Endothelial cell of umbilical vein (primary cell): ENCODE results near the gene EEFSEC. TPM values are rescaled to one million over a fixed set of nuclear protein-coding genes. Genes with fewer than 3 reads are reported as not detected.

ENCODE experiments used
- BruUV-seq: library from RNA; stranded (reverse); fragments of 400-500 nt; replicated peaks from 2 replicates; lab custom pipeline; 2021; lab: Mats Ljungman, UMichigan
- CTCF ChIA-PET: fragments of 300-600, 350-600 bp; sonication (Branson Sonifier 250); formaldehyde crosslinking; loops from one replicate; lab custom pipeline; 2021; ENCODE audit warnings: antibody characterized with exemption, inconsistent platforms; lab: Charles Lee
- POLR2A ChIA-PET: fragments of 300-600, 350-600 bp; sonication (Branson Sonifier 250); formaldehyde crosslinking; loops from one replicate; lab custom pipeline; 2021; ENCODE audit warnings: antibody characterized with exemption, inconsistent platforms; lab: Charles Lee
- DNase-seq: peaks from one replicate; pipeline ENCODE4 v3.0.0-alpha.2; 2011; ENCODE audit warnings: low read depth, low spot score
- FAIRE-seq: peaks from 2 replicates; lab custom pipeline; 2011; peaks lifted over from hg19 to GRCh38; lab: Jason Lieb, UNC
- H2AFZ ChIP-seq: 2 replicates; pipeline ENCODE4 v1.6.0; 2012; ENCODE audit warnings: low read depth, low read length, control low read depth, inconsistent platforms
- H3K27ac ChIP-seq: 2 replicates; pipeline ENCODE4 v1.5.1; 2011; ENCODE audit warnings: low read depth, mild to moderate bottlenecking, control low read depth, low read length, moderate library complexity; ENCODE audit not compliant: insufficient read depth
- H3K27me3 ChIP-seq, 2 experiments: 2 replicates each; pipeline versions ENCODE4 v1.6.0 to v1.6.1; 2011; ENCODE audit warnings: low read length in 2 of 2, mixed read lengths in 1 of 2; ENCODE audit not compliant: control insufficient read depth in 2 of 2, insufficient read depth in 2 of 2
- H3K36me3 ChIP-seq, 2 experiments: 2 replicates in 1 of 2; 3 replicates in 1 of 2; pipeline ENCODE4 v1.5.1; 2011; ENCODE audit warnings: low read length in 2 of 2, mild to moderate bottlenecking in 1 of 2, moderate library complexity in 1 of 2; ENCODE audit not compliant: control insufficient read depth in 2 of 2, insufficient read depth in 2 of 2; ENCODE audit errors: extremely low read depth in 1 of 2
- H3K4me1 ChIP-seq: 3 replicates; pipeline ENCODE4 v1.5.1; 2011; ENCODE audit warnings: mild to moderate bottlenecking, low read length; ENCODE audit not compliant: control insufficient read depth, insufficient read depth; ENCODE audit errors: extremely low read depth
- H3K4me2 ChIP-seq: 2 replicates; pipeline ENCODE4 v1.6.1; 2011; ENCODE audit warnings: low read length, control low read depth, mixed read lengths; ENCODE audit not compliant: insufficient read depth
- H3K4me3 ChIP-seq, 3 experiments: fragments of 200-600 bp in 1 of 3; sonication (generic), shearing (Covaris generic) in 1 of 3; replicated peaks in 1 of 3; 2 replicates each; pipeline ENCODE4 v1.5.1; 2011 to 2016; ENCODE audit warnings: control low read depth in 3 of 3, low read length in 3 of 3, mild to moderate bottlenecking in 2 of 3, inconsistent platforms in 1 of 3, low read depth in 1 of 3, moderate library complexity in 1 of 3; ENCODE audit not compliant: insufficient read depth in 1 of 3
- H3K79me2 ChIP-seq: 2 replicates; pipeline ENCODE4 v1.6.0; 2012; ENCODE audit warnings: low read length, inconsistent platforms; ENCODE audit not compliant: control insufficient read depth, insufficient read depth
- H3K9ac ChIP-seq: replicated peaks from 2 replicates; pipeline ENCODE3; 2011; ENCODE audit warnings: low read length, control low read depth; ENCODE audit not compliant: insufficient read depth; ENCODE audit errors: extremely low read depth
- H3K9me1 ChIP-seq: replicated peaks from 3 replicates; pipeline ENCODE4 v1.6.0; 2011; ENCODE audit warnings: mild to moderate bottlenecking, low read length; ENCODE audit not compliant: control insufficient read depth, insufficient read depth; ENCODE audit errors: extremely low read depth
- H3K9me3 ChIP-seq: replicated peaks from 2 replicates; pipeline ENCODE4 v1.5.1; 2012; ENCODE audit warnings: low read length, inconsistent platforms; ENCODE audit not compliant: control insufficient read depth, insufficient read depth
- H4K20me1 ChIP-seq: replicated peaks from 2 replicates; pipeline ENCODE3; 2011; ENCODE audit warnings: mild to moderate bottlenecking, low read length; ENCODE audit not compliant: control insufficient read depth, insufficient read depth; ENCODE audit errors: extremely low read depth
- EZH2 ChIP-seq: IDR thresholded peaks from 2 replicates; pipeline ENCODE4 v1.6.1; 2012; ENCODE audit warnings: borderline replicate concordance, low read depth, mild to moderate bottlenecking, moderate library complexity, low read length, inconsistent platforms; ENCODE audit not compliant: severe bottlenecking
- GATA2 ChIP-seq: IDR thresholded peaks from 2 replicates; pipeline ENCODE4 v1.7.0; 2011; ENCODE audit warnings: low read depth, mild to moderate bottlenecking, moderate library complexity, mixed read lengths, low read length; ENCODE audit not compliant: insufficient read length, insufficient read depth
- JUN ChIP-seq: IDR thresholded peaks from 2 replicates; pipeline ENCODE4 v1.6.1; 2011; ENCODE audit warnings: borderline replicate concordance, low read depth; ENCODE audit not compliant: insufficient read length, insufficient read depth
- MYC ChIP-seq: IDR thresholded peaks from one replicate; pipeline ENCODE4 v1.6.1; 2011; ENCODE audit warnings: mild to moderate bottlenecking, low read depth, low read length
- POLR2A ChIP-seq: IDR thresholded peaks from 2 replicates; pipeline ENCODE4 v1.6.1; 2012; ENCODE audit warnings: low read depth, mild to moderate bottlenecking, control low read depth, low read length
- POLR2AphosphoS5 ChIP-seq: IDR thresholded peaks from 2 replicates; pipeline ENCODE4 v1.6.1; 2012; ENCODE audit warnings: low read depth, mild to moderate bottlenecking, control low read depth, low read length, moderate library complexity; ENCODE audit not compliant: insufficient read depth
- dilution Hi-C: fragments of 300-500 bp; cut with MboI; formaldehyde crosslinking; loops from one replicate; pipeline ENCODE4 v1.15.0; 2019; ENCODE audit warnings: low sequenced_read_pairs; ENCODE audit not compliant: extremely low pct_ligation_motif_present
- intact Hi-C: fragments of 100-400 bp; cut with micrococcal nuclease; formaldehyde crosslinking; loops from one replicate; pipeline ENCODE4 v1.10.0; 2022
- polyA plus RNA-seq, 4 experiments: library from polyadenylated mRNA; depleted of rRNA in 3 of 4; stranded (reverse) in 3 of 4; unstranded in 1 of 4; fragments of >200 nt; gene quantifications; 2 replicates each; pipeline versions ENCODE4 v1.2.1 to v1.2.3, GENCODE V29; 2011 to 2012; ENCODE audit warnings: missing spikeins in 1 of 4
- total RNA-seq: library from RNA; stranded (reverse); gene quantifications from 2 replicates; pipeline ENCODE4 v1.2.3, GENCODE V29; 2021
- TF ChIP-seq, protein P1 (sequence below), 2 donors: IDR thresholded peaks; 1 replicate in 1 of 2; 2 replicates in 1 of 2; pipeline ENCODE4 v1.5.1; 2011; ENCODE audit warnings: low read length in 2 of 2, mild to moderate bottlenecking in 2 of 2, moderate library complexity in 2 of 2, control low read depth in 1 of 2, inconsistent platforms in 1 of 2, low read depth in 1 of 2; ENCODE audit not compliant: insufficient read depth in 1 of 2; ENCODE audit errors: extremely low read depth in 1 of 2
- TF ChIP-seq, protein P2 (sequence below): IDR thresholded peaks from 2 replicates; pipeline ENCODE4 v1.6.1; 2011; ENCODE audit not compliant: insufficient read depth, insufficient read length

EEFSEC gene
- total and polyA plus RNA-seq, 2 donors (not counting 3 experiments of a cell fraction or from before 2014, with no cell fraction given): 13.1 to 14.5 TPM

DNA sequence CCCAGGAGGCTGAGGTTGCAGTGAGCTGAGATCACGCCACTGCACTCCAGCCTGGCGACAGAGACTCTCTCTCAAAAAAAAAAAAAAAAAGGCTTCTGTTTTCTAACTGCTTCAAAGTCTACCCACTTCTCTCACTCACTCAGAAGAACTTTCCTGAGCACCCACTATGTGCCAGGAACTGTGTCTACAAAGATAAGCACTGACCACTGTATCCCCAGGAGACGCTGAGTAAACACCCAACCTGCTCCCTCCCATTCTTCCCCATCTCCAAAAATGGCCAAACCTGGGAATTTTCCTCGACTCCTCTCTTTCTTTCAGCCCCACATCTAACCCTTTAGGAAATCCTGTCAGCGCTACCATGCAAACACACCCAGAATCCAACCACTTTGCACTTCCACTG is 42.1 kb upstream of the EEFSEC start:
- ChIA-PET CTCF (interaction anchor here (1.2 to 4.1 kb wide), 5 partner anchors 10 to 22 kb away, joined by 3 to 26 read pairs (median 14); partner anchors contain the start of gene RUVBL1), POLR2A (no interaction called here)
- Histone ChIP-seq H3K4me1 (peaks cover 14% of the 10 kb centered on the region), H3K36me3 (peaks cover 4 to 7% of the 10 kb centered on the region in 2 experiments), H2AFZ (no peak overlapping the region), H3K27me3 (no peaks in the 10 kb centered on the region), H3K9me3 (no peaks in the 10 kb centered on the region), H3K4me3 (no peak overlapping the region), H3K4me2 (no peak overlapping the region), H4K20me1 (no peaks in the 10 kb centered on the region), H3K27ac (no peak overlapping the region), H3K9ac (no peak overlapping the region), H3K79me2 (peaks cover 25% of the 10 kb centered on the region), H3K9me1 (no peaks in the 10 kb centered on the region)
- no peak for TF ChIP-seq JUN
- no peak for TF ChIP-seq GATA2
- TF ChIP-seq, protein P1, sequence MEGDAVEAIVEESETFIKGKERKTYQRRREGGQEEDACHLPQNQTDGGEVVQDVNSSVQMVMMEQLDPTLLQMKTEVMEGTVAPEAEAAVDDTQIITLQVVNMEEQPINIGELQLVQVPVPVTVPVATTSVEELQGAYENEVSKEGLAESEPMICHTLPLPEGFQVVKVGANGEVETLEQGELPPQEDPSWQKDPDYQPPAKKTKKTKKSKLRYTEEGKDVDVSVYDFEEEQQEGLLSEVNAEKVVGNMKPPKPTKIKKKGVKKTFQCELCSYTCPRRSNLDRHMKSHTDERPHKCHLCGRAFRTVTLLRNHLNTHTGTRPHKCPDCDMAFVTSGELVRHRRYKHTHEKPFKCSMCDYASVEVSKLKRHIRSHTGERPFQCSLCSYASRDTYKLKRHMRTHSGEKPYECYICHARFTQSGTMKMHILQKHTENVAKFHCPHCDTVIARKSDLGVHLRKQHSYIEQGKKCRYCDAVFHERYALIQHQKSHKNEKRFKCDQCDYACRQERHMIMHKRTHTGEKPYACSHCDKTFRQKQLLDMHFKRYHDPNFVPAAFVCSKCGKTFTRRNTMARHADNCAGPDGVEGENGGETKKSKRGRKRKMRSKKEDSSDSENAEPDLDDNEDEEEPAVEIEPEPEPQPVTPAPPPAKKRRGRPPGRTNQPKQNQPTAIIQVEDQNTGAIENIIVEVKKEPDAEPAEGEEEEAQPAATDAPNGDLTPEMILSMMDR (IDR thresholded peaks at IDR 0.05; ENCODE audit: extremely low read depth in 1 of 2, insufficient read depth in 1 of 2, low read depth in 1 of 2, low read length in 2 of 2): no peak
- TF ChIP-seq EZH2: no peak
- TF ChIP-seq POLR2A: no peak
- no peak for TF ChIP-seq MYC
- TF ChIP-seq, protein P2, sequence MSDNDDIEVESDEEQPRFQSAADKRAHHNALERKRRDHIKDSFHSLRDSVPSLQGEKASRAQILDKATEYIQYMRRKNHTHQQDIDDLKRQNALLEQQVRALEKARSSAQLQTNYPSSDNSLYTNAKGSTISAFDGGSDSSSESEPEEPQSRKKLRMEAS: no peak
- no peak for TF ChIP-seq POLR2AphosphoS5
- BruUV-seq: no TSS peak
- DNase-seq (no peak), FAIRE-seq (no peak)
- dilution Hi-C loops (no loop called here), intact Hi-C loops (no loop called here)
